ENCODE results near the gene KIF11.

DNA sequence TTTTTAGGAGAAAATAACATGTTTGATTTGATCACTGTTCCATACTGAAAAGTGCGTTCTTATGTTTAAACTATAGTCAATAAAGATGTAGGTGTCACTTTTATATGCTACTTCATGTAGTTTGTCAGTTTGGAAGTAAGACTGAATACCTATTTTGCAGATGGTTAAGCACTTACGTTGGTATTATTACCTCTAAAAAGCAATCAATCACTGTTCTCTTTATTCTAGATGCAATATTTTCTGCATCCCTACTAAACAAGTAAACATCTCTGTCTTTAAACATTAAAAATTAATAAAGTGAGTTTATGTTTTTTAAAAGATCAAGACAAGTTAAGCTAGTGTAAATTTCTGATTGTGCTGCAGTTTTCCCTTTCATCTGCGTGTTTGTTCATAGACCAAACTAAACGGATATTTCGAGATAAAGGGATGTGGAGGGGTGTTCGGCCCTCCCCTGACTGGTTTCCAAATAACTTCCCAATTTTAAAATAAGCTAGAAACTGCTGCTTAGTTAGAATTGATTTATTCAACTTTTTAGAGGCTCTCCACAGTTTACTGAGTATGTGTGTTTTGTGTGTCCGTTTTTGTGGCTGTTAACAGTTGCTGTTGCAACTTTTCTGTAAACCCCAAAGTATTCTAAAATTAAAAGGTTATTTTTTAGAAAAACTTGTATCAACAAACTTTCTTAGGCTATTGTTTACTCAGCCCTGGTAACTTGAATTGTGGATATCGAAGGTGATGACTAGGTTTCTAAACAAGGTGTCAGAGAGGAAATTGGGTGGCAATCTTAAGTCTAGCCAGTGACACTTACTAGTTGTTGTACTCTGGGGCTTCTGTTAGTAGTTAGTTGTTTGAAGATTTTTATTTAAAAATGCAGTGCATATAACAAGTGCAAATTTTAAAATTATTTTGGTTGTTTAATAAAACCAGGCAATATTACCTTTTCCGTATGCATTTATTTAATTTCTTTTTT, 974 bp downstream of the KIF11 start:
- TF ChIP-seq CHD2 (IDR thresholded peaks at IDR 0.05; ENCODE audit: low read length, partially characterized antibody), result no peak
- TF ChIP-seq MAX (IDR thresholded peaks at IDR 0.05), result no peak
- no peak for TF ChIP-seq CTCF (IDR thresholded peaks at IDR 0.05)
- TF ChIP-seq BCL3 (IDR thresholded peaks at IDR 0.05), result no peak
- TF ChIP-seq HDAC2 (IDR thresholded peaks at IDR 0.05), result no peak
- no peak for TF ChIP-seq PHF8 (IDR thresholded peaks at IDR 0.05; ENCODE audit: borderline replicate concordance, low read depth)

All from A549 (cell line).